Skin epidermis (tissue), 12 donors: ENCODE measurements around the gene HABP2.

ENCODE experiments used
- H3K27ac ChIP-seq, 21 experiments: fragments of 200-600 bp; sonication (generic) in 11 of 21; one replicate each; pipeline ENCODE4 v1.5.0; 2020; ENCODE audit warnings: mild to moderate bottlenecking in 3 of 21, inconsistent platforms in 2 of 21, moderate library complexity in 2 of 21
- H3K4me3 ChIP-seq, 7 experiments: fragments of 200-600 bp; sonication (generic) in 2 of 7; one replicate each; pipeline ENCODE4 v1.5.0; 2020; ENCODE audit warnings: inconsistent platforms in 2 of 7, mild to moderate bottlenecking in 2 of 7, moderate library complexity in 1 of 7

Gene HABP2

DNA sequence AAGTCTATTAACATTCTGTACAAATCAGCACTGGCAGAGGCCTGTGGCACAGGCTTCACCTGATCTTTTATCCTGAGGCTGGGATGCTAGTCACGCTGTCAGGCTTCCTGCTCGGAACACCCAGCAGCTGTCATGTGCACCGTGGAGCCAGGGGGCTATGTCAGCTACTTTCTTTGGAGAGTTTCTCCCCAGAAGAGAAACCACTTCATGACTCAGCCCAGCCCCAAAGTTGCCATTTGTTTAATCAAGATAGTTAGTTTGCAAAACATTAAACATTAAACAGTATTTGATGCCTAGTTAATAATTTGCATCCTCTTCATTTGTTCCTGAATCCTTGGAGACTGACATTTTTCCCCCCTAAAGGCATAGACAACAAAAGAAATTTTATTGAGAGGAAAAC lies at the start of gene HABP2:
Gene HABP2, plus strand, starts transcription at position 353 of the 400 bp plus-strand sequence. CDS start 69 bp downstream, outside the sequence.
- Histone ChIP-seq H3K27ac (peak within 1 kb of the TSS in 1 of 21 experiments; percentile 61), H3K4me3 (no peak within 1 kb of the TSS)

DNA sequence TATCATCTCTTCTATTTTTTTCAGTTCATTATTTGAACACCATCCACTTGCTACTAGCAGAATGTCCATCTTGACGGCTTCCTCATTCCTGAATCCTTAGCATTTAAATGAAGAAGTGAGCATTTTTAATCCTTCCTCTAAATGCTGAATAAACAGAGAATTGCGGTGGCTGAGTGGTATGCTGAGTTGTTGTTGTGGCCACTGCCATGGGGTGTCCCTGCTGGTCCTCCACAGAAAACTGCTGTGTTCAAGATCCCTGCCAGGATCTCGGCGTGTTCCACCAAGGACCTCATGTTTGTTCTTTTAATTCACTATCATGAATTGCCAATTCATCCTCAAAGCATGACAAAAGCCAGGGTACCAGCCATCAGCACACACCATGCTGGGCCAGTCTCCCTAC lies 48.9 kb upstream of the HABP2 start:
- no peak overlapping the region for H3K27ac ChIP-seq

DNA sequence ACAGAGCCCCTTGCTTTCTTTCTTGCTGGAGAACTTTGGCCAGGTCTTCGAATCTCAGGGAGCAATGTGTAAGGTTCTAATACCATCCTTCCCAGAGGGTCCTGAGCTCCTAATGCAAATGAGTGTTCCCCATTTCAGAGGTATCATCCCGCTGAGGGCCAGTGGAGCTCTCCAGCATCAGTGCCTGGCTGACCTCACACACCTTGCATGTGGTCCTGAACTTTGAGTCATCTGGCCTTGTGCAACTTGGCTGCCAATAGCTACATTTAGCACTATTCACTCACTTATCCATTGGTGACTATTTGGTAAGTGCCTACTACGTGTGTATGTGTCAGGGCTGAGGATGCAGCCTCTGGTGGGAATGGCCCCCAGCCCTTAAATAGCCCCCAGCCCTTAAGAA lies 48.4 kb upstream of the HABP2 start:
- Histone ChIP-seq H3K27ac (no peak overlapping the region), H3K4me3 (no peak overlapping the region)

More for the DNA sequence above, 48.9 kb upstream of the HABP2 start:
- no peak overlapping the region for H3K4me3 ChIP-seq

DNA sequence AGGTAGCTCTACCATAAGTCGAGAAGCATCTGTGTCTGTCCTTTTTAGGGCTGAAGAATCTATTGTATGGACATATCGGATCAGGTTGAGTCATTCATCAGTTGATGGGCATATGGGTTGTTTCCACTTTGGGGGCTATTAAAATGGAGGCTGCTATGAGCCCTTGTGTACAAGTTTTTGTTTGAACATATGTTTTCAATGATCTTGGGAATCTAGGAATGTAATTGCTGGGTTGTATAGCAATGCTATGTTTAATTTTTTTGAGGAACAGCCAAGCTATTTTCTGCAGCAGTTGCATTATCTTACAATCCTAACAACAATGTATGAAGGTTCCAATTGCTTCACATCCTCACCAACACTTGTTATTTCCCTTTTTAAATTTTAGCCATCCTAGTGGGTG lies 46.4 kb upstream of the HABP2 start:
- no peak overlapping the region for H3K4me3 ChIP-seq
- no peak overlapping the region for H3K27ac ChIP-seq

DNA sequence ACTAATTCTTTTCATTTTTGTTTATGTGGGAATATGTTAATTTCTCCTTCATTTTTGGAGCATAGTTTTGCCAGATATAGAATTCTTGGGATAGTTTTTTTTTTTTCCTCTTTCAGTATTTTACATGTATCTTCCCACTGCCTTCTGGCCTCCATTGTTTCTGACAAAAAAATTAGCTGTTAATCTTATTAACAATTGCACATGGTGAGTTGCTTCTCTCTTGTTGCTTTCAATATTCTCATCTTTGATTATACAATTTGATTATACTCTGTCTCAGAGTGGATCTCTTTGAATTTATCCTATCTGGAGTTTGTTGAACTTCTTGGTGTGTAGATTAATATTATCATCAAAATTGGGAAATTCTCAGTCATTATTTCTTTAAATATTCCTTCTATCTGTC lies 41.4 kb upstream of the HABP2 start:
- Histone ChIP-seq H3K27ac (no peak overlapping the region), H3K4me3 (no peak overlapping the region)

DNA sequence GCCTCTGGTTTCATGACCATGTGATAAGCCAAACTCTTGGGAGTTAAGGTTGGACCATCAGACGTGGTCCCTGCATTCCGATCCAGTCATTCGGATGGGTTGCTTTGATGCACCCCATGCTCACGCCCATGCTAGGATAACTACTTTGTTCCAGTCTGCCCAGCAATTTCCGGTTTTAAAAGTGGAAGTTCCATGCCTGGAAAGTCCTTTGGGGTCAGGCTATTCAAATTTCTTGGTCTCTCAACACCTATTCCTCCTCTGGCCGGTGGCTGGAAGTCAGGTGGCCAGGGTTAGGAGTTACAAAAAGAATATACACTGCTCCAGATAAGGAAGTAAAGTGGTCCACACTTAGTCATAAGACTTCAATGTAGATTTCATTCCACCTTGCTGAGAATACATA lies 37.7 kb upstream of the HABP2 start:
- H3K4me3 ChIP-seq, result no peak overlapping the region
- H3K27ac ChIP-seq, result peak overlapping the region in 4 of 21 experiments; percentile 16 to 53 (median 36)

DNA sequence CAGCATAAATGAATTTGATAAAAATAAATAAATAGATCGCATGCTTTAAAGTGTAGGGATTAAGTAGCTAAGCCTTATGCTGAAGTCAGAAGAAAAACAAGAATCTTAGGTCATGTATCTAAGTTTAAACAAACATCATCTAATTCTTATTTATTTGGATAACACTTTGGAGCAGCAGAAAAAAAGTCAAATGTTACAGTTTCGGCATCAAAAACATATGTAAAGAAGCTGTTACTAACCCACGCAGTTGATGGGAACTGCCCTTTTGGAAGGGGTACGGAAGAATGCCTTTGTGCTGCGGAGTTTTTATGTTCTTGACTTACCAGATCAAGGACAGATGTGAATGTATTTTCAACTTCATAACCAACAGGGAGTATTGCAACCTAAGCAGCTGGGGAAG lies 37.3 kb upstream of the HABP2 start:
- H3K27ac ChIP-seq, result peak overlapping the region in 2 of 21 experiments; percentile 49 to 53
- H3K4me3 ChIP-seq, result no peak overlapping the region

DNA sequence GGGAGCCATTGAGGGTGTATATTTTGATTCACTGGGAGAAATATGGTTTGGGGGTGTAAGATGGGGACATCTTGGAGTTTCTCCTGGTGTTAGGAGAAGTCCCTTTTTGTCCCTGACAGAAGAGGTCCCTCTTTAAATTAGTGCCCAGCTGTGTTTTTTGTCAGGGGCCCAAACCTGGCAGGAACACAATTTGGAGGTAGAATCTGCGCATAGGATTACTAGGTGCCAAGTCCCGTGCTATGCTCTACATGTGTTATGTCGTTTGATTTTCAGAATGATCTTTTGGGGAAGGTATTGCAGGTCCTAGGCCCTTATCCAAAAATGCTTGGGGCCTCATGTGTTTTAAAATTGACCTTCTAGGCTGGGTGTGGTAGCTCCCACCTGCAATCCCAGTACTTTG lies 36.8 kb upstream of the HABP2 start:
- Histone ChIP-seq H3K4me3 (no peak overlapping the region), H3K27ac (peak overlapping the region in 1 of 21 experiments; percentile 6)

DNA sequence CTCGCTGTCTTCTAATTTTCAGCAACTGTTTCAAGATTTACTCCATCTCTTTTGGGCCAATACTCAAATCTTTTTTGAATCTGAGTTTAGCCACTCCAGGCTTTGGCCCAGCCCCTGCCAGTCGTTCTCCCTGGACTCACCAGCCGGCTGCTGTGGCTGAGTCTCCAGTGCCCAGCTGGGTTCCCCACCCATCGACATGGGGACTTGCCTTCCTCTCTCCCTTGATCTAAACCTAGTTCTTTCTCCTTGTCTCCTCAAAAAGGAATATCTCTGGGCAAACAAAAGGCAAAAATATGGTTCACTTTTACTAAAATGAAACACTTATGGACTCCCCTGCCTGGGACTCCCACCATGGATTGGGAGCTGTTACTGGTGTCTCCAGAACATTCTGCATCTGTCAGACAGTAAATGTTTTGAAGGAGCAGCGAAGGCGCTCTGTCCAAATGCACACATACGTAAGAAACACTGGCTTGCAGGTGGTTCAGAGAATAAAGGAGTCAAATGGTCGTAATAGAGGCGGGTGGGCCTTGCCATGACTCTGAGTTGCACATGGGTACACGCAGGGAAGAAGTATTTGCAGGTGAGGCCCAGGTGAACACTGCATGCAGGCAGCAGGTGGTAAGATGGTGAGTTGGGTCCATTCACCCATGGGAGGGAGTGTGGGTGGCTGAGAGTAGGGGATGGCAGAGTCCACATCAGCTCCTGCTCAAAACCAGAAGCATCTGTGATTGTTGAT lies 35.5 kb upstream of the HABP2 start:
- no peak overlapping the region for H3K27ac ChIP-seq
- H3K4me3 ChIP-seq, result no peak overlapping the region

DNA sequence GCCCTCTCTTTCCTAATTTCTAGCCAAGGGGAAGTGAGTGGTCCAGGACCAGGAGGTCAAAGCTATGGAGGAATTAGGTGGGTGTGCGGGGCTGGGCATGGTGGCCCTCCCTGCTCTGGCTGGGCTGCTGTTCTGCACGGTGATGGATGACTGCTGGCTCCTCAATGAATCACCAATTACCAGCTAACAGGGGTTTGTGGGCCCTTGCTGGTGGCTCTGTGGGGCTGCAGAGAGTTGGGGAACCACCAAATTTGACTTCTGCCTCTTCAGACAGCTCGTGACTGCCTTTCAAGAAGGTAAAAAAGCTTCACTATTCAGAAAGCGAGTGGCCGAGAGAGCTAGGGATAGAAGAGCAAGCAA lies 35.0 kb upstream of the HABP2 start:
- no peak overlapping the region for H3K27ac ChIP-seq

DNA sequence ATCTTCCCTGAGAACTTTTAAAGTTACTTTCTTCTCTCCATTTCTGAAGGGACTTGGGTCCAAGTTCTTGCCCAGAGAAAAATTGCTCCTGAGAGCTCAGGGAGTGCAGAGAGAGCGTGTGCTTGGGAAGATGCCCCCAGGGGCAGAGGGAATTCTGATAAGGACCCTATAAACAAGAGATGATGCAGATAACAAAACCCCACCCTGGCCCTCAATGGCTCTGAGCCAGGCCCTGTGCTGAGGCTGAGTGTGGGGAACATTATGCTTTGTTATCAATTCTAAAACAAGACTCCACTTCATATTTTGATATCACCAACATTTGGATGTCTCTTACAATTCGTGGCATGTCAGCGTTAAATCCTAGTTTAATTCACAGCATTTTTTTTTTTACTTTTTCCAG lies 34.4 kb upstream of the HABP2 start:
- Histone ChIP-seq H3K4me3 (no peak overlapping the region), H3K27ac (no peak overlapping the region)

More for the DNA sequence above, 35.0 kb upstream of the HABP2 start:
- no peak overlapping the region for H3K4me3 ChIP-seq

DNA sequence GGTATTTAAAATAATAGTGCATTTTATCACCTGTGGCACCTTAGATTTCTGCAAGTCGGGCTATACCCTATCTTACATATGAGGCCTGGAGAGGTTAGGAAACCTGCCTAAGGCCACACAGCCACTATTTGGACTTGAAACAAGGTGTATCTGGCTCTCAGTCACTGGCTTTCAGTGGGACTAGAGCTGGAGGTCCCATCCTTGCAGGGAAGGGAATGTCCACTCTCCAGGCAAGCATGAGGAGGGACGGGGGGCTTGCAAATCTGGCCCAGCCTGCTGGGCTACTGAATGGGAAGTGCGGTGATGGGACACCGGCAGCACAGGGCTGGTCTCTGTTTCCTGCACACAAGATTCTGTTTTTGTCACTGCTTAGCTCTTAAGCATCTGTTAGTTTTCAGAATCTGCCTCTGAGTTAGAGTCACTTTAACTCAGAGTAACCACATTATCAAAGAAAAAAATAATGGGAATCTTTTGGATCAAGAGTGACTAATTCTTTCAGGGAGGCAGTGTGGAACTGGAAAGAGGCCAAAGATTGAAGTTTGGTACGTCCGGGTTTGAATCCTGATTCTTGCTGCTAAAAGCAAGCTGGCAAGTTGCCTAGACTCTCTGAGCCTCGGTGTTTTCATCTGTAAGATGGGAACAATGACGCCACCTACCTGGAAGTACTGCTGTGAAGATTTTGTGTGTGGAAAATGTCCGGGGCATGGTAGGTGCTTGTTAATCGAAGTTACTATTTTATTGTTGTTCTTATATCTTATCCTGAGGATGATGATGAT lies 33.8 kb upstream of the HABP2 start:
- H3K4me3 ChIP-seq, result no peak overlapping the region
- no peak overlapping the region for H3K27ac ChIP-seq

DNA sequence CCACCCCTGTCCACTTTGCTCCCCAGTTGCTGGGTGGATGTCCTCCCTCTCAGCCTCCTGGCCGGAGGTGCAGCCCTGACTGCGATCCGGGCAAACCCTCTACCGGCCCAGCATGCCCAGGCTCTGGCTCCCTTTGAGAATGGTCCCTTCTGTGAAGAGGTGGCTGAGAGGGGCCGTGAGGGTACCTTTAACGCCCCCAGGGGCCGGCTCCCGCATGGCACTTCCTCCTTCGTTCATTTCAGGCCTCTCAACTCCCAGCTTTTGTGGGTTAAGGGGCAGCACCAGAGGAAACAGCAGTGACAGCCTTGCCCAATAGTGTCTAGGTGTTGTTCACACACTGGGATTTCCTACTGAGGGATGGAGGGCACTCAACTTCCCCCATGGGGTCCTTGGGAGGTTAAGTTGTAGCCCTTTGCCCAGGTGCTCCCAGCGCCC lies 33.2 kb upstream of the HABP2 start:
- Histone ChIP-seq H3K4me3 (no peak overlapping the region), H3K27ac (peak overlapping the region in 1 of 21 experiments; percentile 6)

DNA sequence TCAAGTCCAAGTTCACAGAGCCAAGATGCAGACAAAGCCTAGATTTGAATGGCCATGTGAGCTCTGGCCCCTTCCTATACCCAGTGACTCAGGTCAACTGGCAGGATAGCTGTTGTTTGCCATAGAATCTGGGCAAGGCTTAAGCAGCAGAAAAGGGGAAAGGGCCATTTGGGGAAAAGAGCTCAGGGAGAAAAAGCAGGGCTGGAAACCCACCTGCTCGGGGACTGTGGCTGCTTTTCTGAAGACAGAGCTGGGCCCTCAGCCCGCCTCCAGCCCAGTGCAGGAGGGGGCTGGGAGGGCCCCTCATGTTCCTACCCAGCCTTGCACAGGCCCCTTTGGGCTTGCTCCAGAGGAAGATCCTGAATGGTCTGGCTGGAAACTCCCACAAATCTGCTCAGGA lies 32.6 kb upstream of the HABP2 start:
- Histone ChIP-seq H3K27ac (peak overlapping the region in 2 of 21 experiments; percentile 3 to 6), H3K4me3 (no peak overlapping the region)

DNA sequence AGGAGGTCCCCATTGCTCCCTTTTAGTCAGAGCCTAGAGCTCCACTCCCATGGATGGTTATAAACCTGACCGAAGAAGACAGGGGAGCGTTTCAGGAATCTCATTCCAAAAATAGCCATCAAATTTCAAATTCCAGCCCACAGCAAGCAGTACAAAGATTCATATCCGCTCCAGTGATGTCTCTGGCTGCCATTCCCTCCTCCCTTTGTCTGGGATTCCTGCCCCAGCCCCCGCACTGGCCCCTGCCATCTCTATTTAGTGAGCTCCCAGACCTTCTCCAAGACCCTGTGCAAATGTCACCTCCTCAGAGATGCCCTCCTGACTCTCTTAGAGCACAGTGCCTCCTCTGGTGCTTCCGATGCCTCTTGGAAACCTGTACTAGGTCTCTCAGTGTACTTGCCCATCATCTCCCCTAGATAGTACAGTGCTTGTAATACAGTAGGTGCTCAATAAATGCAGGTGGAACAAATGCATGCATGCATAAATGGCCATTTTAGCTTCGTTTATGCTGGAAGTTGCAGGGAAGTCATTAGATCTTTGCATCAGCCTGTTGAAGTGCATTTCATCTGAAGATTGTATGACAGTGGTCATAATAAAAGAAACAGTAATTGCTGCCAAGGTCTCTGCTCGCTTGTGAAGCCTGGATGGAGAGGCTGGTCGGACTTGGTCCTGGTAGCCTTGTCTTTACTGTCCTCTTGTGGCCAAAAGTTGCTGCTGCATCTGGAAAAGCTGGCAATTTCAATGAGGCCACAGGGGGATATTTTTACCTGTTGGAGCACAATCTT lies 32.0 kb upstream of the HABP2 start:
- H3K4me3 ChIP-seq, result no peak overlapping the region
- H3K27ac ChIP-seq, result peak overlapping the region in 1 of 21 experiments; percentile 3

DNA sequence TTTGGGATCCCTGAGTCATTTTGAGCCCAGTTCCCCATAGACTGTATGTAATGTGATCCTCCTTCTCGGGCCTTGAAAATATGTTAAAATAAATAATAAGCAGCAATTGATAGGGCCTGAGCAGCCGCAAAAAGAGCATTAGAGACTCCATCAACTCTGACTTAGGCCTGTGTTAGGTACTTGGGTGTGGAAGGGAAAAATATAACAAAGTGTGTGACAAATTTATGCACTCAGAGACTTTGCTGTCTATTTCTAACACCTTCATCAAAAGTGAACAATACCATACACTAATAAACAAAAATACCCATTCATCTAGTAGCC lies 31.4 kb upstream of the HABP2 start:
- Histone ChIP-seq H3K27ac (no peak overlapping the region), H3K4me3 (no peak overlapping the region)

DNA sequence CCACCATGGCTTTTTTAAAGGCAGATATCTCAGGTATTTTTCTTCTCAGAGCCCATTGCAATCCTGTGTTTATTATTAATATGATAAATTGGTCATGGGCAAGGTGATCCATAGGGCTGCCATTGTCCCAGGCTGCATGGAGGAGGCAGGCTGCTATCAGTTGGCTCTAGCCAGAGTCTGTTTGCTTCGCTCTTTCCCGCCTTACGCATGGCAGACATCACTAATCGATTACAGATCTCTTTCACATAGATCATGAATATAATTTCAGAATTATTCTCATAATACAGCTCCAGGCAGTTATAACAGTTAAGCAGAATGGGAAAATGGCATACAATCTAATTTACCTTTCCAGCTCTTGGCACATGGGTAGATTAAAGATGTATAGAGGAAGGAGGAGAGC lies 30.4 kb upstream of the HABP2 start:
- Histone ChIP-seq H3K27ac (no peak overlapping the region), H3K4me3 (no peak overlapping the region)

DNA sequence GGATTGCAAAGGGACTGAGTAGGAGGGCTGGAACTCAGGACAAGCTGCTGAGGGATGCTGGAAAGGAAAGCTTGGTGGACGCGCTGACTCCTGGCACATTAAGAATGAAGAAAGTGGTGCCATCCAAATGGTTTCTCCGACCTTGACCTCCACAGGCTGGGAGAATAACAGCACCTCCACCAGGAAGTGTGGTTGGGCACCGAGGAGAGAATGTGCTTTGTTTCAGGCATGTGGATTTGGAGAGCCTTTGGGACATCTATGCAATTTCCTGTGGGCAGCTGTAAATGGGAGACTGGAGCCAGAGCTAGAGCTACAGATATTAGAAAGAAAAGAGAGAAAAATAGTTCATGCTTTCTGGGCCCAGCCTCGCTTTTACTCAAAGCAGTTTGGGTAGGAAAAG lies 29.8 kb upstream of the HABP2 start:
- Histone ChIP-seq H3K4me3 (no peak overlapping the region), H3K27ac (no peak overlapping the region)

DNA sequence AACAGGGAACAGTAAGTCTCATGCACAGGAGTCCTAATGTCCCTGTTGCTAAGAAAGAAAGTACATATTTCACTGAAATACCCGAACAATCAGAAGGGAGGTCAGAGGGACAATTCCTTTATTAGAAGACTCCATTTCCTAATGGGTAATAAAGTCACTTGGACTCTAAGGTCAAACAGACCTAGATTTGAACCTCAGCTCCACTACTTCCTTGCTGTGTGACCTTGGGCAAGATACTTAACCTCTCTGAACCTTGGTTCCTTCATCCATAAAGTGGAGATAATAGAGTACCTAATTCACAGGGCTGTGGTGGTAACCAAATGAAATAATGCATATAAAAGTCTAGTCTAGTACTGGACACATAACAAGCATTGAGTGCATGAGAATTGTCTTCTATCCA lies 29.2 kb upstream of the HABP2 start:
- Histone ChIP-seq H3K27ac (no peak overlapping the region), H3K4me3 (no peak overlapping the region)

DNA sequence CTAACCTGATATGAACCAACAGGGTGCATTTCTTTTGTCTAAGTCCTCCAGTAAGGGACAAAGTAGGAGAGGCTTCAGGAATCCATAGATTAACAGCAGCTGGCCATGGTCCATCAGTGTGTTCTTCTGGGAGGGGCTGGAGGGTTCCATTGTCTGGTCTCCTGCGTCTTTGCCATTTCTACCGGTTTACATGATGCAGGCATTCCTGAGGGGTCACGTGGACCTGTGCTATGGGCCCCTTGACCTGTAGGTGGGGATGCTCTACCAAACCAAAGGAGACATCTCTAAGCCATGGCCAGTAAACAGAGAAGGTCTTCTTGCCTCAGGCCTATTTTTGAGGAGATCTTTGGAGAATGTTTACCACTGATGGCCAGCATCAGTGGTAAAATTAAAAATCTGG lies 28.7 kb upstream of the HABP2 start:
- H3K27ac ChIP-seq, result no peak overlapping the region
- H3K4me3 ChIP-seq, result no peak overlapping the region
